CD4-positive, alpha-beta T cell treated with Interleukin-17A for 1 hour (primary cell): Measurements from ENCODE around the gene GDE1.
"Not testable (repeated sequence)": the region's sequence is repeated elsewhere in the genome, so short reads cannot be mapped to it uniquely, and the experiment has no call there.

ENCODE experiments used
- DNase-seq: peaks from one replicate; pipeline ENCODE4 v3.0.0-alpha.2; 2020

Gene GDE1

GRCh38 chr16:19521471-19522396 lies at the start of gene GDE1:
Gene GDE1 (minus strand): TSS chr16:19522098. CDS start chr16:19521964, 134 bp downstream.
- DNase-seq, result peak; percentile 94

GRCh38 chr16:19567560-19567959 lies 45.7 kb upstream of the GDE1 start:
- DNase-seq, result no peak

GRCh38 chr16:19566362-19566761 lies 44.5 kb upstream of the GDE1 start:
- DNase-seq, result no peak

- no peak for DNase-seq
Observed at GRCh38 chr16:19563377-19563776, 41.5 kb upstream of the GDE1 start.

- DNase-seq, result no peak
Observed at GRCh38 chr16:19560078-19560477, 38.2 kb upstream of the GDE1 start.

GRCh38 chr16:19559242-19559910 lies 37.5 kb upstream of the GDE1 start:
- DNase-seq, result peak; percentile 71

GRCh38 chr16:19555938-19556771 lies 34.3 kb upstream of the GDE1 start:
- peak; percentile 34 for DNase-seq

GRCh38 chr16:19555186-19555937 lies 33.5 kb upstream of the GDE1 start, which contains the start of gene VPS35L:
Gene VPS35L (plus strand): TSS chr16:19555703. CDS start chr16:19555730, 27 bp downstream.
- peak; percentile 98 for DNase-seq

GRCh38 chr16:19549673-19550072 lies 27.8 kb upstream of the GDE1 start:
- DNase-seq, result no peak

- DNase-seq, result no peak
Observed at GRCh38 chr16:19548144-19548543, 26.2 kb upstream of the GDE1 start.

- not testable (repeated sequence) for DNase-seq
Observed at GRCh38 chr16:19543278-19543996, 21.5 kb upstream of the GDE1 start.

- DNase-seq, result no peak
Observed at GRCh38 chr16:19542138-19542821, 20.4 kb upstream of the GDE1 start.

GRCh38 chr16:19540241-19540970 lies 18.5 kb upstream of the GDE1 start:
- no peak for DNase-seq

- no peak for DNase-seq
Observed at GRCh38 chr16:19532601-19533000, 10.7 kb upstream of the GDE1 start.

GRCh38 chr16:19528666-19529065 lies 6.8 kb upstream of the GDE1 start:
- no peak for DNase-seq

- no peak for DNase-seq
Observed at GRCh38 chr16:19527161-19527560, 5.3 kb upstream of the GDE1 start.

- no peak for DNase-seq
Observed at GRCh38 chr16:19525385-19525723, 3.5 kb upstream of the GDE1 start.

GRCh38 chr16:19524616-19525384 lies 2.9 kb upstream of the GDE1 start:
- no peak for DNase-seq

GRCh38 chr16:19524356-19524615 lies 2.4 kb upstream of the GDE1 start:
- DNase-seq, result no peak
